ENCODE results near the gene MVK. TPM values are rescaled to one million over a fixed set of nuclear protein-coding genes. Genes with fewer than 3 reads are reported as not detected.

MVK gene
- total RNA-seq, 2 donors from 2014 or later: 12.8 to 22.6 TPM

DNA sequence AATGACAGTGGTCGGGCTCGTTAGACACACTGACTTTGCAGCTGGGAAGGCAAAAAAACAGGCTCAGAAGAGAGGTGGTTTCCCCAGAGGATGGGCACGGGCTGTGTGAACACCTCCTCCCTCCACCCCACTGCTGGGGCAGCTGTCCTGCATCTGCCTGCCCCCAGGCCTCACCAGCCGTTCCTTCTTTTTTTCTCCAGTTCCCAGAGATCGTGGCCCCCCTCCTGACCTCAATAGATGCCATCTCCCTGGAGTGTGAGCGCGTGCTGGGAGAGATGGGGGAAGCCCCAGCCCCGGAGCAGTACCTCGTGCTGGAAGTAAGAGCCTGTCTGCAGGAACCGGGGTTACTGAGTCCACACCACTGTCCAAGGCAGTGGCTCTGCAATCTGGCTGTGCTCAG lies 17.4 kb downstream of the MVK start:
- peaks cover 4% of the 10 kb centered on the region for H3K4me1 Mint-ChIP-seq
- H3K27me3 Mint-ChIP-seq (ENCODE audit: insufficient read depth): no peaks in the 10 kb centered on the region
- H3K4me3 ChIP-seq (ENCODE audit: low read length): no peak overlapping the region
- no peaks in the 10 kb centered on the region for H3K27me3 ChIP-seq (ENCODE audit: control insufficient read depth, insufficient read depth, low read length, poor library complexity, severe bottlenecking)
- no peak overlapping the region for H3K27ac ChIP-seq (ENCODE audit: low read depth, low read length)
- H3K4me1 ChIP-seq (ENCODE audit: control insufficient read depth, insufficient read depth, low read length): no peaks in the 10 kb centered on the region
- H3K36me3 Mint-ChIP-seq (ENCODE audit: low read depth): peaks cover 32% of the 10 kb centered on the region
- no peak overlapping the region for H3K9ac ChIP-seq (ENCODE audit: extremely low read depth, low read length, poor library complexity, severe bottlenecking)
- no peak overlapping the region for H3K27ac Mint-ChIP-seq
- H3K9me3 Mint-ChIP-seq: no peaks in the 10 kb centered on the region
- TF ChIP-seq, protein P1, sequence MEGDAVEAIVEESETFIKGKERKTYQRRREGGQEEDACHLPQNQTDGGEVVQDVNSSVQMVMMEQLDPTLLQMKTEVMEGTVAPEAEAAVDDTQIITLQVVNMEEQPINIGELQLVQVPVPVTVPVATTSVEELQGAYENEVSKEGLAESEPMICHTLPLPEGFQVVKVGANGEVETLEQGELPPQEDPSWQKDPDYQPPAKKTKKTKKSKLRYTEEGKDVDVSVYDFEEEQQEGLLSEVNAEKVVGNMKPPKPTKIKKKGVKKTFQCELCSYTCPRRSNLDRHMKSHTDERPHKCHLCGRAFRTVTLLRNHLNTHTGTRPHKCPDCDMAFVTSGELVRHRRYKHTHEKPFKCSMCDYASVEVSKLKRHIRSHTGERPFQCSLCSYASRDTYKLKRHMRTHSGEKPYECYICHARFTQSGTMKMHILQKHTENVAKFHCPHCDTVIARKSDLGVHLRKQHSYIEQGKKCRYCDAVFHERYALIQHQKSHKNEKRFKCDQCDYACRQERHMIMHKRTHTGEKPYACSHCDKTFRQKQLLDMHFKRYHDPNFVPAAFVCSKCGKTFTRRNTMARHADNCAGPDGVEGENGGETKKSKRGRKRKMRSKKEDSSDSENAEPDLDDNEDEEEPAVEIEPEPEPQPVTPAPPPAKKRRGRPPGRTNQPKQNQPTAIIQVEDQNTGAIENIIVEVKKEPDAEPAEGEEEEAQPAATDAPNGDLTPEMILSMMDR (conservative IDR thresholded peaks at IDR 0.05): no peak
- H3K4me3 Mint-ChIP-seq: no peak overlapping the region
- 88 to 89% methylated on average over 9 to 10 of the region's 10 CpGs for WGBS, 2 experiments (ENCODE audit: insufficient coverage in 1 of 2, insufficient read length in 1 of 2)
- peaks cover 20% of the 10 kb centered on the region for H3K36me3 ChIP-seq (ENCODE audit: control insufficient read depth, insufficient read depth, low read length)
- no peaks in the 10 kb centered on the region for H3K9me3 ChIP-seq (ENCODE audit: control insufficient read depth, low read length)
- no peak for DNase-seq

DNA sequence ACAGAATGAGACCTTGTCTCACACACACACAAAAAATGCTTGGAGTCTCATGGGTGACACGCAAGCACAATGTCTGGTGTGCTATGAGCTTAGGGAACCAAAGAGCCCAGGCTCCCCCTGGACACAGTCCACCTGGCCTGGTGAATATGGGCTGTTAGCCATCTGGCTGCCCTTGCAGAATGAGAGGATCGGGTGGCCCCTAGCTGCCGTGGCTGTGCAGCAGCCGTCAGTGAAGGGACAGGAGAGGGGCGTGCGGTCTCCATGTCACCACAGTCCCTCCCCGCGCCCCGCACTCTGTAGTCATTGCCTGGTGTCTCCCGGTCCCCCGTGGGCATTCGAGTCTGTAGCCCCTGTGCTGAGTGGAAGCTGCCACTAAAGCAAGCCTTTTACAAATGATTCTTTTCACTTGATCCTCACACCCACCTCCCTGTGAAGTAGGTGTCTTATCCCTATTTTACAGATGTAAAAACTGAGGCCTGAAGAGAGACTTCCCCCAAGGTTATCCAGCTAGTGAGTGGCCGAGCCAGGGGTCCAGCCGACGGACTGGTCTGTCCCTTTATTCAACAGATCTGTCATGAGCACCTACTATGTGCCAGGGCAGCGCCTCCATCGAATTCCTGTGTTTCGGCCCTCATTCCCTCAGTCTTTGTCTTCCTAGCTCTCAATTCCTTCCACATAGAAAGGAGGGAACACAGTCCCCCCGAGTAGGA lies 18.8 kb downstream of the MVK start:
- Histone ChIP-seq H3K9ac (ENCODE audit: extremely low read depth, low read length, poor library complexity, severe bottlenecking) (no peak overlapping the region), H3K36me3 (ENCODE audit: control insufficient read depth, insufficient read depth, low read length) (peaks cover 13% of the 10 kb centered on the region), H3K27ac (ENCODE audit: low read depth, low read length) (no peak overlapping the region), H3K9me3 (ENCODE audit: control insufficient read depth, low read length) (no peaks in the 10 kb centered on the region), H3K4me1 (ENCODE audit: control insufficient read depth, insufficient read depth, low read length) (no peaks in the 10 kb centered on the region), H3K4me3 (ENCODE audit: low read length) (no peak overlapping the region), H3K27me3 (ENCODE audit: control insufficient read depth, insufficient read depth, low read length, poor library complexity, severe bottlenecking) (no peaks in the 10 kb centered on the region)
- Mint-ChIP-seq H3K9me3 (no peaks in the 10 kb centered on the region), H3K4me3 (no peak overlapping the region), H3K36me3 (ENCODE audit: low read depth) (peaks cover 25% of the 10 kb centered on the region), H3K27me3 (ENCODE audit: insufficient read depth) (no peaks in the 10 kb centered on the region), H3K4me1 (peaks cover 4% of the 10 kb centered on the region), H3K27ac (no peak overlapping the region)
- WGBS, 2 experiments (ENCODE audit: insufficient coverage in 1 of 2, insufficient read length in 1 of 2): 95 to 97% methylated on average over 14 to 19 of the region's 19 CpGs
- DNase-seq: no peak
- TF ChIP-seq, protein P1 (conservative IDR thresholded peaks at IDR 0.05): no peak

DNA sequence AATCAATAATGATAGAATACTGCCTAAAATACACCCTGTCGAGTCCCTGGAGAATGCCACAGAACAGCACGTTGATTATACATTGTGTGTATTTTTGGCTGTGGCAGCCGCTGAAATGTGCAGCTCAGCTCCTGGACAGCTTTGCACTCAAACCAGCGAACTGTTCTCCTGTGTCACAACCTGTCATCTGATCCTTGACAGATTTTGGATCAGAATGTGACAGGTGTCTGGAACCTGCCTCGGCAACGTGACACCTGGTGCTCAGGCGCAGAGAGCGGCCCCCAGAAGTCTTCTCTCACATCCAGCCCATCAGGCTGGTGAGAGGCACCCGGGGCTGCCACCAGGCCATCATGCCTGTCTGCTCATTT lies 19.3 kb downstream of the MVK start:
- TF ChIP-seq, protein P1 (conservative IDR thresholded peaks at IDR 0.05): no peak
- no peaks in the 10 kb centered on the region for H3K4me1 ChIP-seq (ENCODE audit: control insufficient read depth, insufficient read depth, low read length)
- H3K36me3 ChIP-seq (ENCODE audit: control insufficient read depth, insufficient read depth, low read length): peaks cover 13% of the 10 kb centered on the region
- Mint-ChIP-seq H3K4me1 (peaks cover 8% of the 10 kb centered on the region), H3K27ac (no peak overlapping the region), H3K4me3 (no peak overlapping the region), H3K9me3 (no peaks in the 10 kb centered on the region), H3K27me3 (ENCODE audit: insufficient read depth) (no peaks in the 10 kb centered on the region), H3K36me3 (ENCODE audit: low read depth) (peaks cover 21% of the 10 kb centered on the region)
- no peak overlapping the region for H3K9ac ChIP-seq (ENCODE audit: extremely low read depth, low read length, poor library complexity, severe bottlenecking)
- DNase-seq: no peak
- H3K27ac ChIP-seq (ENCODE audit: low read depth, low read length): no peak overlapping the region
- no peak overlapping the region for H3K4me3 ChIP-seq (ENCODE audit: low read length)
- no peaks in the 10 kb centered on the region for H3K27me3 ChIP-seq (ENCODE audit: control insufficient read depth, insufficient read depth, low read length, poor library complexity, severe bottlenecking)
- whole genome bisulfite sequencing, 2 experiments (ENCODE audit: insufficient coverage in 1 of 2, insufficient read length in 1 of 2): 94 to 97% methylated on average over 9 of the region's 9 CpGs
- no peaks in the 10 kb centered on the region for H3K9me3 ChIP-seq (ENCODE audit: control insufficient read depth, low read length)

All from endodermal cell (in vitro differentiated cells).